ENCODE measurements around the gene POFUT1. TPM values are rescaled to one million over a fixed set of nuclear protein-coding genes. Genes with fewer than 3 reads are reported as not detected.

Gene POFUT1
- total RNA-seq, 1 experiment from 2014 or later, result 41.9 TPM

DNA sequence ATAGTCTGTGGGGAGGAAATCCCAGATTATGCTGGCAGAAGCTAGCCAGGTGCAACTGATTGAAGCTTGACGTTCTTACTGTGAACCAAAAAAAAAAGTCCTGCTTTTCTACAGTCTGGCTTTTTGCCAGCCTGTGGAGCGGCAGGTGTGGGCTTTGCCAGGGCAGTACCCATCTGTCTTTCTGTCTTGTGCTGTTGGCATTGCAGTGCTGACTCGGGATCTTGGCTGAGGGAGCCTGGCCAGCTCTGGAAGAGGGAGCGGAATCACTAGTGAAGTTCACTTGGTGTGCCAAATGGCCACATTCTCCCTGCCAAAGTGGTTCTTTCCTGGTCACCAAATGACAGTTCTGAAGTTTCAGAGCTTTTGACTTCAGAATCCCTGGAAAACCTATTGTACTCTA is 74.8 kb downstream of the POFUT1 start:
- Histone ChIP-seq H3K9me2 (replicated peaks; ENCODE audit: low read length) (no peaks in the 10 kb centered on the region), H3K27ac (ENCODE audit: low read length) (no peak overlapping the region), H3K9me3 (ENCODE audit: low read length) (no peaks in the 10 kb centered on the region), H2AFZ (ENCODE audit: low read length) (no peak overlapping the region), H3K79me2 (ENCODE audit: low read length) (peaks cover 40% of the 10 kb centered on the region), H3K27me3 (ENCODE audit: low read length) (no peaks in the 10 kb centered on the region), H3K4me3 (ENCODE audit: low read length) (no peak overlapping the region), H3F3A (ENCODE audit: low read length, unreplicated experiment) (peaks cover 7% of the 10 kb centered on the region), H3K4me2 (ENCODE audit: low read length) (no peak overlapping the region), H3K36me3 (ENCODE audit: low read depth, low read length) (0 out of 2 replicates have a peak, but pooled peaks cover 5% of the 10 kb centered on the region), H3K4me1 (ENCODE audit: insufficient read depth, low read length) (peaks cover 23% of the 10 kb centered on the region), H3K9ac (ENCODE audit: low read length) (no peak overlapping the region), H4K20me1 (ENCODE audit: low read length) (no peaks in the 10 kb centered on the region)
- no peak for TF ChIP-seq EZH2phosphoT487 (IDR thresholded peaks at IDR 0.05; ENCODE audit: borderline replicate concordance, low read length)
- TF ChIP-seq, protein P1, sequence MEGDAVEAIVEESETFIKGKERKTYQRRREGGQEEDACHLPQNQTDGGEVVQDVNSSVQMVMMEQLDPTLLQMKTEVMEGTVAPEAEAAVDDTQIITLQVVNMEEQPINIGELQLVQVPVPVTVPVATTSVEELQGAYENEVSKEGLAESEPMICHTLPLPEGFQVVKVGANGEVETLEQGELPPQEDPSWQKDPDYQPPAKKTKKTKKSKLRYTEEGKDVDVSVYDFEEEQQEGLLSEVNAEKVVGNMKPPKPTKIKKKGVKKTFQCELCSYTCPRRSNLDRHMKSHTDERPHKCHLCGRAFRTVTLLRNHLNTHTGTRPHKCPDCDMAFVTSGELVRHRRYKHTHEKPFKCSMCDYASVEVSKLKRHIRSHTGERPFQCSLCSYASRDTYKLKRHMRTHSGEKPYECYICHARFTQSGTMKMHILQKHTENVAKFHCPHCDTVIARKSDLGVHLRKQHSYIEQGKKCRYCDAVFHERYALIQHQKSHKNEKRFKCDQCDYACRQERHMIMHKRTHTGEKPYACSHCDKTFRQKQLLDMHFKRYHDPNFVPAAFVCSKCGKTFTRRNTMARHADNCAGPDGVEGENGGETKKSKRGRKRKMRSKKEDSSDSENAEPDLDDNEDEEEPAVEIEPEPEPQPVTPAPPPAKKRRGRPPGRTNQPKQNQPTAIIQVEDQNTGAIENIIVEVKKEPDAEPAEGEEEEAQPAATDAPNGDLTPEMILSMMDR (conservative IDR thresholded peaks at IDR 0.05; ENCODE audit: low read depth, low read length), result no peak
- no peak for TF ChIP-seq EZH2 (IDR thresholded peaks at IDR 0.05; ENCODE audit: low read length, unreplicated experiment)
- ChIA-PET CTCF (interaction anchor here (0.7 kb wide), 1 partner anchor 76 kb away, joined by 3 read pairs; no protein-coding TSS in a partner anchor), POLR2A (ENCODE audit: unreplicated experiment) (no interaction called here)
- ATAC-seq (no peak), DNase-seq (no peak)
- intact Hi-C loops (cut with micrococcal nuclease), result no loop called here
- BruUV-seq (replicated peaks), result no TSS peak

DNA sequence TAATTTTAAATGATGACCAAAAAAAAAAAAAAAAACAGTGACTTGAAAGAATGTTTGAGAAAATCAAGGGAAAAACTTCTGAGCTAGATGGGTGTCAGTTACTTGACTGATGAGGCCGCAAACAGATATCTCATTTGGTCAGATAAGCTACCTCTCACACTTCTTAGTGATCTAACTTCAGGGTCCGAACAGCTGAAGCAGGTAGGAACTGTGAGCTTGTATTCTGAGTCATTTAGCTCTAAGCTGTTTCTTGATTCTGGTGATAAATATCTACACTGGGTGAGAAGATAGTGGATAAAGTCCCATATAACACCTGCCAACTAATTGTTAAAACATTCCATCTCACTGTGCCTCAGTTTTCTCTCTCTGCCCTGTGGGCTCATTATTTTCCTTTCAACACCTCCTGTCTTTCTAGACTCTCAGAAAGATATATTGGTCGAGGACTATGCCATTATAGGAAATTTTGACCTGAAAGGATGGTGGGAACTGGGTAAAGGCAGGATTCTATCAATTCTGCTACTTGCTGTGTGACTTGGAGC is 77.5 kb downstream of the POFUT1 start:
- Histone ChIP-seq H3K9ac (ENCODE audit: low read length) (no peak overlapping the region), H3K4me3 (ENCODE audit: low read length) (no peak overlapping the region), H3F3A (ENCODE audit: low read length, unreplicated experiment) (peaks cover 7% of the 10 kb centered on the region), H3K36me3 (ENCODE audit: low read depth, low read length) (peaks cover 5% of the 10 kb centered on the region; the same call in 1 of the 2 replicates), H3K4me2 (ENCODE audit: low read length) (no peak overlapping the region), H3K4me1 (ENCODE audit: insufficient read depth, low read length) (peaks cover 14% of the 10 kb centered on the region), H3K79me2 (ENCODE audit: low read length) (peaks cover 24% of the 10 kb centered on the region; the same call in 1 of the 2 replicates), H3K9me2 (replicated peaks; ENCODE audit: low read length) (no peaks in the 10 kb centered on the region), H3K9me3 (ENCODE audit: low read length) (no peaks in the 10 kb centered on the region), H4K20me1 (ENCODE audit: low read length) (no peaks in the 10 kb centered on the region), H2AFZ (ENCODE audit: low read length) (no peak overlapping the region), H3K27ac (ENCODE audit: low read length) (peak overlapping the region; percentile 21), H3K27me3 (ENCODE audit: low read length) (no peaks in the 10 kb centered on the region)
- peak; percentile 33 for ATAC-seq
- intact Hi-C loops (cut with micrococcal nuclease), result no loop called here
- ChIA-PET CTCF (no interaction called here), POLR2A (ENCODE audit: unreplicated experiment) (no interaction called here)
- DNase-seq, result no peak
- TF ChIP-seq EZH2 (IDR thresholded peaks at IDR 0.05; ENCODE audit: low read length, unreplicated experiment) (no peak), EZH2phosphoT487 (IDR thresholded peaks at IDR 0.05; ENCODE audit: borderline replicate concordance, low read length) (no peak)
- TF ChIP-seq, protein P1 (conservative IDR thresholded peaks at IDR 0.05; ENCODE audit: low read depth, low read length), result no peak
- no TSS peak for BruUV-seq (replicated peaks)

DNA sequence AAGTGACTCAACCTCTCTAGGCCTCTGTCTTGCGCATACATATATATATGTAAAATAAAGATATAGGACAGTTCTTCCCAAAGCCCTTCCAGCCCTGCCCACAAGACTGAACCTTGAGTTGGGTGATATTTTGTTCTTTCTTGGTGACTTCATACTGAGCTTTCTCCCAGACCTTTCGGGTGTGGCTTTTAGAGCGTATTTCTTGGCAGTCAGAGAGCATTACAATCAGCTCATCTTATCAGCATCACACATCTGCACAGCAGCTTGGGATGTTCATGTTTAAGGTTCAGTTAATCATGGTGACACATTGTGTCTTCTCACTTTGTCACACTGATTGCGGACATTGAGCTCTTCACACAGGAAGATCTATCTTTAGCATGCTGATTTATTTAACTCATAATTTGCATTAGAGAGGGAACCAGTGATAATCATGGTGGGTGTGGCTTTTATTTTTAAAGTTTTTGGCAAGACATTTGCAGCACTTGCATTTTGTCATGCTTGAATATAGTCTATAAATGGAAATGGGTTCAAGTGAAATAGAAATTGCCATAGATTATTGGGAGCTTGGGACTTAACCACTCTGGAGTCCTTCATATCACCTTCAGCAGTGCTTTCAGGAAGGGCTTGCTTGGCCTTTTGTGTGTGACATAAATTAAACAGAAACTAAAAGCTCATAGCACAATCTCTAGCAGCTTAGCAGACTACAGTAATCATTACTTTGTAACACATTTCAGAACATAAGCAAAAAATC is 78.1 kb downstream of the POFUT1 start:
- H3K27me3 ChIP-seq (ENCODE audit: low read length), result no peaks in the 10 kb centered on the region
- H3K4me3 ChIP-seq (ENCODE audit: low read length), result no peak overlapping the region
- peaks cover 7% of the 10 kb centered on the region for H3F3A ChIP-seq (ENCODE audit: low read length, unreplicated experiment)
- ChIA-PET POLR2A (ENCODE audit: unreplicated experiment) (no interaction called here), CTCF (interaction anchor here (0.5 kb wide), 1 partner anchor 105 kb away, joined by 3 read pairs; no protein-coding TSS in a partner anchor)
- H3K4me1 ChIP-seq (ENCODE audit: insufficient read depth, low read length), result peaks cover 14% of the 10 kb centered on the region
- ATAC-seq (peak; percentile 84), DNase-seq (peak; percentile 63)
- peak overlapping the region; percentile 21 for H3K27ac ChIP-seq (ENCODE audit: low read length)
- peaks cover 4% of the 10 kb centered on the region; the same call in 1 of the 2 replicates for H3K36me3 ChIP-seq (ENCODE audit: low read depth, low read length)
- H2AFZ ChIP-seq (ENCODE audit: low read length), result no peak overlapping the region
- no peaks in the 10 kb centered on the region for H3K9me3 ChIP-seq (ENCODE audit: low read length)
- H3K9me2 ChIP-seq (replicated peaks; ENCODE audit: low read length), result no peaks in the 10 kb centered on the region
- H3K4me2 ChIP-seq (ENCODE audit: low read length), result no peak overlapping the region
- no peaks in the 10 kb centered on the region for H4K20me1 ChIP-seq (ENCODE audit: low read length)
- TF ChIP-seq EZH2phosphoT487 (IDR thresholded peaks at IDR 0.05; ENCODE audit: borderline replicate concordance, low read length) (no peak), EZH2 (IDR thresholded peaks at IDR 0.05; ENCODE audit: low read length, unreplicated experiment) (no peak)
- TF ChIP-seq, protein P1 (conservative IDR thresholded peaks at IDR 0.05; ENCODE audit: low read depth, low read length), result no peak
- peaks cover 21% of the 10 kb centered on the region; the same call in 1 of the 2 replicates for H3K79me2 ChIP-seq (ENCODE audit: low read length)
- H3K9ac ChIP-seq (ENCODE audit: low read length), result no peak overlapping the region
- intact Hi-C loops (cut with micrococcal nuclease), result no loop called here
- no TSS peak for BruUV-seq (replicated peaks)
